ENCODE data around the gene QSER1.

GRCh38 chr11:32861850-32862577 is 30.6 kb upstream of the QSER1 start:
- TF ChIP-seq CTCF (IDR thresholded peaks at IDR 0.05) (no peak), POLR2A (IDR thresholded peaks at IDR 0.05) (no peak)
